ENCODE data around the gene LSM8. TPM values are rescaled to one million over a fixed set of nuclear protein-coding genes. Genes with fewer than 3 reads are reported as not detected.

LSM8 gene
- total RNA-seq, 1 donor from 2014 or later: 52.3 TPM

DNA sequence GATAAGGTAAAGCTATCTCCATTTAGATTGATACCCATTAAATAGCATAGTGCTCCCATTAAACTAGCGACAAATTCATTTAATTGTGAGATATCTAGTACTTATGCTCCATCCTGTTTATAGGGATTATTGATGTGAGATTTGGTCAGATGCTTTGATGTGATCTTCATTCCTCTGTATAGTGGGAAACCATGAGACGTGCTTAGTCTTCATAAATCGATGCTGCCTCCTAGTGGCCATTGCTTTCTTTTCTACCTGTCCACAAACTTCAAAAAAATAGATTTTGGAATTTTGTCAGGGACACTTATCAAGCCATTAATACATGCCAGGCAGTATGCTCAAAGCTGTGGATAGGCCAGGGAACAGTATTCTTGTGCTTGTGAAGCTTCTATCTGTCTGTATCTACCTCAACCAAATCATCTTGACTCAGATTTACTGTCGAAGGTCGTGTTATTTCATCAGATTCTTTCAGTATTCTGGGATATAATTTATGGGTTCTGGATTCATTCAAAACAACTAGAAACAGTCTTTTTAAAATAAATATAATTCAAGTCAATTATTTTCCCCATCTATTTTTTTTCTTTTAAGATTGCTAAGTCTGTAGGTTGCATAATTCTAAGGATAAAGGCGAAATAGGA, 12.0 kb downstream of the LSM8 start:
- H3K4me3 Mint-ChIP-seq: no peak overlapping the region
- peak; percentile 68 for ATAC-seq (ENCODE audit: low read depth)
- peaks cover 2% of the 10 kb centered on the region for H3K4me1 Mint-ChIP-seq
- no peaks in the 10 kb centered on the region for H3K9me3 Mint-ChIP-seq
- H3K27ac Mint-ChIP-seq: no peak overlapping the region
- no peak for DNase-seq
- TF ChIP-seq, protein P1, sequence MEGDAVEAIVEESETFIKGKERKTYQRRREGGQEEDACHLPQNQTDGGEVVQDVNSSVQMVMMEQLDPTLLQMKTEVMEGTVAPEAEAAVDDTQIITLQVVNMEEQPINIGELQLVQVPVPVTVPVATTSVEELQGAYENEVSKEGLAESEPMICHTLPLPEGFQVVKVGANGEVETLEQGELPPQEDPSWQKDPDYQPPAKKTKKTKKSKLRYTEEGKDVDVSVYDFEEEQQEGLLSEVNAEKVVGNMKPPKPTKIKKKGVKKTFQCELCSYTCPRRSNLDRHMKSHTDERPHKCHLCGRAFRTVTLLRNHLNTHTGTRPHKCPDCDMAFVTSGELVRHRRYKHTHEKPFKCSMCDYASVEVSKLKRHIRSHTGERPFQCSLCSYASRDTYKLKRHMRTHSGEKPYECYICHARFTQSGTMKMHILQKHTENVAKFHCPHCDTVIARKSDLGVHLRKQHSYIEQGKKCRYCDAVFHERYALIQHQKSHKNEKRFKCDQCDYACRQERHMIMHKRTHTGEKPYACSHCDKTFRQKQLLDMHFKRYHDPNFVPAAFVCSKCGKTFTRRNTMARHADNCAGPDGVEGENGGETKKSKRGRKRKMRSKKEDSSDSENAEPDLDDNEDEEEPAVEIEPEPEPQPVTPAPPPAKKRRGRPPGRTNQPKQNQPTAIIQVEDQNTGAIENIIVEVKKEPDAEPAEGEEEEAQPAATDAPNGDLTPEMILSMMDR (IDR thresholded peaks at IDR 0.05): peak; percentile 90
- ChIA-PET CTCF (interaction anchor here (1.1 to 1.6 kb wide), 3 partner anchors 11 to 43 kb away, joined by 3 to 6 read pairs (median 4); no protein-coding TSS in a partner anchor), POLR2A (no interaction called here)
- H3K27me3 Mint-ChIP-seq: no peaks in the 10 kb centered on the region
- intact Hi-C loops (cut with micrococcal nuclease): loop anchor here (1.0 kb wide), 4 partner anchors 12 to 983 kb away; partner anchors contain the start of gene LSM8
- H3K36me3 Mint-ChIP-seq (ENCODE audit: low read depth): peaks cover 17% of the 10 kb centered on the region

DNA sequence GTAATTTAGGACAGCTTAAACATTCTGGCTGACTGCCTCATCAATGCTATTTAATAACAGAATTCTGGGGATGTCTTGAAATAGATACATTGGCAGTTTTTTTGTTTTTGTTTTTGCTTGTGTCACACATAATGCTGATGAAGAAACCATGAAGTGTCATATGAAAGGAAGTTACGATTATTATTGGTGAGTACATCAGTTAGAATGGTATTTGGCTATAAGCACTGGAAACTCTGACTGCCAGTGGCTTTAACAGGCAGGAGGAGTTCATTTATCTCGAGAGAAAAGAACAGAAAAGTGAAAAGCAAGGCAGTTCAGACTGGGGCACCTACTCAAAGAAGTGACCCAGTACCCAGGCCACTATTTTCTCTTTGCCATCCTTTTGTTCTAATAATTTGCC, 18.1 kb downstream of the LSM8 start:
- H3K4me3 Mint-ChIP-seq: no peak overlapping the region
- no peak overlapping the region for H3K27ac Mint-ChIP-seq
- no peaks in the 10 kb centered on the region for H3K4me1 Mint-ChIP-seq
- no peaks in the 10 kb centered on the region for H3K27me3 Mint-ChIP-seq
- H3K9me3 Mint-ChIP-seq: no peaks in the 10 kb centered on the region
- H3K36me3 Mint-ChIP-seq (ENCODE audit: low read depth): no peaks in the 10 kb centered on the region
- CTCF ChIA-PET: no interaction called here
- POLR2A ChIA-PET: no interaction called here
- DNase-seq (no peak), ATAC-seq (ENCODE audit: low read depth) (no peak)
- TF ChIP-seq, protein P1 (IDR thresholded peaks at IDR 0.05): no peak
- intact Hi-C loops (cut with micrococcal nuclease): no loop called here

DNA sequence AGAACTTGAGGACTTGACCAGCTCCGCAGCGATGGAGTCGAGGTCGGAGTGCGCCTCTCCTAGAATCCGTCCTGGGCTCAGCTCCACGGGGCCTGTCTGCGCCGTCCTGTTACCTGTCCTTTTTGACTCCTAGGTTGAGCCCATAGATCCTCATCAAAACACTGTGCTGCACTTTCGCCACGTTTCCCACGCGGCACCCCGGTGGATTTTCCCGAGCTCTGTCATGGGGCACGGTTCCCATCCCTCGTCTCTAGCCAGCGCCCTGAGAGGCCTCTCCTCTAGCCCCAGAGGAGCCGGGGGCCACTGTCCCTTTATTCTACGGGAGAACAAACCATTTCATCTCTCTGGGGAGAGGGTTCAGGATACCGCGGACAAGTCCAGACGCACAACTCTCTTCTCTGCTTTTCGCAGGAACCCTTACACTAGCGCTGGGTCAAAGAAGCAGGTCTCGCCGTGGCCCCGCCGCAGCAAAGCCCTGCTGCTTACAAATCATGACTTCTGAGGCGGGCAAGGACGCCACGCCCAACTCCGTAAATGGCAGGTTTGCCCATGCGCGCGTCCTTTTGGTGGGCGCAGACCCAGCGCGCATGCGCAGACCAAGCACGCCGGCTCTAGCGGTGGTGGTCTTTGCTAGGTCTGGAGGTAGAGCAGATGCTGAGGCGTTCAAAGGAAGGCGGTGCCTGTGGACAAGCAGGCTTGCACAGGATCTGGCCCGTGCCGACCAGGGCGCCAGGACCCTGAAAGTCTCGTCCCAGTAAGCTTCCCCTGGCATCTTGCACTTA, 30.3 kb downstream of the LSM8 start:
- intact Hi-C loops (cut with micrococcal nuclease): loop anchor here (1.0 kb wide), 1 partner anchor 30 kb away; the partner anchor contains the start of gene LSM8
- CTCF ChIA-PET: interaction anchor here (1.6 kb wide), 1 partner anchor 8 kb away, joined by 5 read pairs; no protein-coding TSS in a partner anchor

DNA sequence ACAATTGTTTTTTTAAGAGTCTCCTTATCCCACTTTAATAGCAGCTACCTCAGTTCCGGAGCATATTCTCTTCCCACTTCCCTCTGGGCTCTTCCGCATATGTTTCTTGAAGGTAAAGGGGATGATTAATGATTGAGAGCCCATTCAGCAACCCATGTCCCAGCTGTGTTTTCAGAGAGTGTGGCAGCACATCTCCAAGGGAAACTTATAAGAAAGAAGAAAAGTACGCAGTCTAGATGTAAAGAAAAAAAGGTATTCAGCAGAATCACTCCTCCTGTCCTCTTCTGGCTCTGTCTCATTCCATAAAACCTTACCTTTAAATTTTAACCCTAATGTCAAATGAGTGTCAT, 30.8 kb downstream of the LSM8 start:
- H3K9me3 Mint-ChIP-seq: no peaks in the 10 kb centered on the region
- TF ChIP-seq, protein P1 (IDR thresholded peaks at IDR 0.05): no peak
- H3K27ac Mint-ChIP-seq: no peak overlapping the region
- no peaks in the 10 kb centered on the region for H3K36me3 Mint-ChIP-seq (ENCODE audit: low read depth)
- H3K27me3 Mint-ChIP-seq: peaks cover 2% of the 10 kb centered on the region
- POLR2A ChIA-PET: no interaction called here
- CTCF ChIA-PET: interaction anchor here (1.6 kb wide), 1 partner anchor 8 kb away, joined by 5 read pairs; no protein-coding TSS in a partner anchor
- intact Hi-C loops (cut with micrococcal nuclease): loop anchor here (1.0 kb wide), 1 partner anchor 31 kb away; the partner anchor contains the start of gene LSM8
- no peak for DNase-seq
- peaks cover 13% of the 10 kb centered on the region for H3K4me1 Mint-ChIP-seq
- H3K4me3 Mint-ChIP-seq: peak overlapping the region; percentile 91
- no peak for ATAC-seq (ENCODE audit: low read depth)

More for the DNA sequence above, 30.3 kb downstream of the LSM8 start:
- peaks cover 13% of the 10 kb centered on the region for H3K4me1 Mint-ChIP-seq
- peak; percentile 95 for ATAC-seq (ENCODE audit: low read depth)
- DNase-seq: peak; percentile 66
- peak overlapping the region; percentile 91 for H3K4me3 Mint-ChIP-seq
- no peaks in the 10 kb centered on the region for H3K9me3 Mint-ChIP-seq
- TF ChIP-seq, protein P1 (IDR thresholded peaks at IDR 0.05): no peak
- H3K27ac Mint-ChIP-seq: peak overlapping the region; percentile 80
- H3K36me3 Mint-ChIP-seq (ENCODE audit: low read depth): no peaks in the 10 kb centered on the region
- peaks cover 2% of the 10 kb centered on the region for H3K27me3 Mint-ChIP-seq
- POLR2A ChIA-PET: no interaction called here

DNA sequence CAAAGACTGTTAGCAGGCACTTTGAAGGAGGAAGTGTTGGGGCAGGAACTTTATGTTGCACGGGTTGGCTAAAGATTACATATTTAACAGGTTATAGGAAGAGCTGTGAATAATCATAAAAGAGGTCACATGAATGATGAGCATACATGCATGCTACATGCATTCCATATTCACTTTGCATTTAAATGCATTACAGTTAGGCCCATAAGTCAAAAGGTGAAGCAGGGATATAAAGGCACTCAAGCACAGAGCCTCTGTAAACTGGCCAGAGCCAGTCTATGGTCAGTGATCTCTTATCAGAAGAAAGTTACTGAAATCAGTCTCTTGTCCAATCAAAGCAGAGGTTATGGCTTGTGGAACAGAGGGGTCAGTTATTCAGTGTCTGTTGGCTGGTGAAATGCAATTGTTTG, 33.3 kb downstream of the LSM8 start:
- intact Hi-C loops (cut with micrococcal nuclease): no loop called here
- Mint-ChIP-seq H3K9me3 (no peaks in the 10 kb centered on the region), H3K4me1 (peaks cover 13% of the 10 kb centered on the region), H3K4me3 (no peak overlapping the region), H3K27me3 (peaks cover 2% of the 10 kb centered on the region), H3K27ac (no peak overlapping the region), H3K36me3 (ENCODE audit: low read depth) (no peaks in the 10 kb centered on the region)
- DNase-seq (no peak), ATAC-seq (ENCODE audit: low read depth) (no peak)
- POLR2A ChIA-PET: no interaction called here
- TF ChIP-seq, protein P1 (IDR thresholded peaks at IDR 0.05): no peak
- CTCF ChIA-PET: no interaction called here

All from activated B cell treated with CpG ODN at 0.5 μM for 24 hours (primary cell).